ENCODE data around the gene STAB1.

The STAB1 gene

DNA sequence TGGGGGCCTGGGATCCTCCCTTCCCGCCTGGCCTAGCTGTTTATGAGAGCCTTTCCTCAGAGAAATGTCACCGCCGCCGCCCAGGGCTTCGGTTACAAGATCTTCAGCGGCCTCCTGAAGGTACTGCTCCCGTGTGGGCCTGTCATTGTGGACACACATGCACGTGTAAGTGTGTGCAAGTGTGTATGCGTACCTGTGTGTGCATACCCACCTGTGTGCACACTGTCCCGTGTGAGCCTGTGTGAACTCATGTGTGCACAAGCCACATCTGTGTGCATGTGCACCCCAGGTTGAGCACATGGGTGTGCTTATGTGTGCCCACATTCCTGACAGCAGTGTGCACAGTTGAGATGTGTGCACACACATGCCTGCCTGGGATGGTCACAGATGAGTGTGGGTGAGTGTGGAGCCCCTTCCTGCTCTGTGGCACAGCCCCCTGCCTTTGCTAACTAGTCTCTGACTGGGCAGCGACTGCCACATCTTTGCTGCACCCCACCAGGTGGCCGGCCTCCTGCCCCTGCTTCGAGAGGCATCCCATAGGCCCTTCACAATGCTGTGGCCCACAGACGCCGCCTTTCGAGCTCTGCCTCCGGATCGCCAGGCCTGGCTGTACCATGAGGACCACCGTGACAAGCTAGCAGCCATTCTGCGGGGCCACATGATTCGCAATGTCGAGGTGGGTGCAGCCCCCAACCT is 24.5 kb downstream of the STAB1 start:
- TF ChIP-seq, protein P1, sequence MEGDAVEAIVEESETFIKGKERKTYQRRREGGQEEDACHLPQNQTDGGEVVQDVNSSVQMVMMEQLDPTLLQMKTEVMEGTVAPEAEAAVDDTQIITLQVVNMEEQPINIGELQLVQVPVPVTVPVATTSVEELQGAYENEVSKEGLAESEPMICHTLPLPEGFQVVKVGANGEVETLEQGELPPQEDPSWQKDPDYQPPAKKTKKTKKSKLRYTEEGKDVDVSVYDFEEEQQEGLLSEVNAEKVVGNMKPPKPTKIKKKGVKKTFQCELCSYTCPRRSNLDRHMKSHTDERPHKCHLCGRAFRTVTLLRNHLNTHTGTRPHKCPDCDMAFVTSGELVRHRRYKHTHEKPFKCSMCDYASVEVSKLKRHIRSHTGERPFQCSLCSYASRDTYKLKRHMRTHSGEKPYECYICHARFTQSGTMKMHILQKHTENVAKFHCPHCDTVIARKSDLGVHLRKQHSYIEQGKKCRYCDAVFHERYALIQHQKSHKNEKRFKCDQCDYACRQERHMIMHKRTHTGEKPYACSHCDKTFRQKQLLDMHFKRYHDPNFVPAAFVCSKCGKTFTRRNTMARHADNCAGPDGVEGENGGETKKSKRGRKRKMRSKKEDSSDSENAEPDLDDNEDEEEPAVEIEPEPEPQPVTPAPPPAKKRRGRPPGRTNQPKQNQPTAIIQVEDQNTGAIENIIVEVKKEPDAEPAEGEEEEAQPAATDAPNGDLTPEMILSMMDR (IDR thresholded peaks at IDR 0.05; ENCODE audit: extremely low read depth, missing control alignments) = no peak

DNA sequence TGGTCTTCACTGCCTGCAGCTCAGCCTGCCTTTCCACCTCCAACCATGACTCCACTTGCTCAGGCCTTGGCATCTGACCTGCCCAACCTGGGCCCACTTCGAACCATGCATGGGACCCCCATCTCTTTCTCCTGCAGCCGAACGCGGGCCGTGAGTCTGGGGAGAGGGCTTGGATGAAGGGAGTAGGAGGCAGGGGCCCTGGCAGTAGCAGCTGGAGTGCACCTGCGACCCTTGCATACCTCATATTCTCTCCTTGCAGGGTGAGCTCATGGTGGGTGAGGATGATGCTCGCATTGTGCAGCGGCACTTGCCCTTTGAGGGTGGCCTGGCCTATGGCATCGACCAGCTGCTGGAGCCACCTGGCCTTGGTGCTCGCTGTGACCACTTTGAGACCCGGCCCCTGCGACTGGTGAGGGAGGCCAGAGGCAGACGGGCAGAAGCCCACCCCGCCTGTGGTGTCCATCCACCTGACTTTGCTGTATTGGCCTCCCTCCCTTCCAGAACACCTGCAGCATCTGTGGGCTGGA is 25.1 kb downstream of the STAB1 start:
- TF ChIP-seq, protein P1 (IDR thresholded peaks at IDR 0.05; ENCODE audit: extremely low read depth, missing control alignments) = no peak
- no peak for DNase-seq (ENCODE audit: low spot score)

More for the DNA sequence above, 24.5 kb downstream of the STAB1 start:
- DNase-seq (ENCODE audit: low spot score) = no peak

DNA sequence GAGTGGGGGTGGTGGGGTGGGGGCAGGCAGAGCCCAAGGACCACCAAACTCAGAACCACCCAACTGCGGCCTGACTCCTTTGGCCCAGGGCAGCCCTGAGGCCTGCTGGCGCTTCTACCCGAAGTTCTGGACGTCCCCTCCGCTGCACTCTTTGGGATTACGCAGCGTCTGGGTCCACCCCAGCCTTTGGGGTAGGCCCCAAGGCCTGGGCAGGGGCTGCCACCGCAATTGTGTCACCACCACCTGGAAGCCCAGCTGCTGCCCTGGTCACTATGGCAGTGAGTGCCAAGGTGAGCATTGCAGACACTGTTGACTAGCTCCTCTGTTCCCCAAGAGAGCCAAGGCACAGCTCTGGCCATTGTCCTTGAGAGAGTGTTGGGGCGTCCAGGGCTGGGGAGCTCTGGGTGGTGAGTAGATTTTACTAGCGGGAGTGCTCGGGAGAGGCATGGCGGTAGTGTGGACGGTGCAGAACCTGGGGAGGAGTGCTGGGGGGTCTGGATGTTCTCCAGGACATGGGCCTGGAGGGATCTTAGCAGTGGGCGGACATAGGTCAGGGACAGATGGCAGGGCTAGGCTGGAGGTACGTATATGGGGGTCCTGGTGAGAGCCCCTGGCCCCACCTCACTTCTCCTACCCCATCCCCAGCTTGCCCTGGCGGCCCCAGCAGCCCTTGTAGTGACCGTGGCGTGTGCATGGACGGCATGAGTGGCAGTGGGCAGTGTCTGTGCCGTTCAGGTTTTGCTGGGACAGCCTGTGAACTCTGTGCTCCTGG is 25.8 kb downstream of the STAB1 start:
- TF ChIP-seq, protein P1 (IDR thresholded peaks at IDR 0.05; ENCODE audit: extremely low read depth, missing control alignments) = no peak
- DNase-seq (ENCODE audit: low spot score) = no peak

DNA sequence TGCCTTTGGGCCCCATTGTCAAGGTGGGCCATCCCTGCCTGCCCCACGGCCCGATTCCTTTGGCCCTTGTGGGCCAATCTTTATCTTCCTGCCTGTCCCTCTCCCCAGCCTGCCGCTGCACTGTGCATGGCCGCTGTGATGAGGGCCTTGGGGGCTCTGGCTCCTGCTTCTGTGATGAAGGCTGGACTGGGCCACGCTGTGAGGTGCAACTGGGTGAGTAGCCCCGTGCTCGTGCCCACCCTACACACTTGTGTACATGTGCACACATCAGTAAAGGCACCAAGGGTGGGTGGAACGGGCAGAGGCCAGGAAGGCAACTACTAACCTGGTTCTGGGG is 26.3 kb downstream of the STAB1 start:
- TF ChIP-seq, protein P1 (IDR thresholded peaks at IDR 0.05; ENCODE audit: extremely low read depth, missing control alignments) = no peak
- DNase-seq (ENCODE audit: low spot score) = no peak

DNA sequence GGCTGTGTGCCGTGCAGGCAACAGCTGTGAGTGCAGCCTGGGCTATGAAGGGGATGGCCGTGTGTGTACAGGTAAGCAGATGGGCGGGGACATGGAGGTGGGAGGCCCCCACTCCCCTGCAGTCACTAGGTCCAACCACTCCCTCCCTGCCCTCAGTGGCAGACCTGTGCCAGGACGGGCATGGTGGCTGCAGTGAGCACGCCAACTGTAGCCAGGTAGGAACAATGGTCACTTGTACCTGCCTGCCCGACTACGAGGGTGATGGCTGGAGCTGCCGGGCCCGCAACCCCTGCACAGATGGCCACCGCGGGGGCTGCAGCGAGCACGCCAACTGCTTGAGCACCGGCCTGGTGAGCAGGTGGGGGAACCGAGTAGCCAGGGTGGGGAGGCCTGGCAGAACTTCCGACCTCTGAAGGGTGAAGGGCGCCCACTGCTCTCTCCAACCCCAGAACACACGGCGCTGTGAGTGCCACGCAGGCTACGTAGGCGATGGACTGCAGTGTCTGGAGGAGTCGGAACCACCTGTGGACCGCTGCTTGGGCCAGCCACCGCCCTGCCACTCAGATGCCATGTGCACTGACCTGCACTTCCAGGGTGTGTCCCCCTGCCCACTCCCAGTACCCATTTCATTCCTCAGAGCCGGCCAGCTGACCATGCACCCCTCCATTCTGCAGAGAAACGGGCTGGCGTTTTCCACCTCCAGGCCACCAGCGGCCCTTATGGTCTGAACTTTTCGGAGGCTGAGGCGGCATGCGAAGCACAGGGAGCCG is 26.9 kb downstream of the STAB1 start:
- DNase-seq (ENCODE audit: low spot score) = no peak
- TF ChIP-seq, protein P1 (IDR thresholded peaks at IDR 0.05; ENCODE audit: extremely low read depth, missing control alignments) = no peak

DNA sequence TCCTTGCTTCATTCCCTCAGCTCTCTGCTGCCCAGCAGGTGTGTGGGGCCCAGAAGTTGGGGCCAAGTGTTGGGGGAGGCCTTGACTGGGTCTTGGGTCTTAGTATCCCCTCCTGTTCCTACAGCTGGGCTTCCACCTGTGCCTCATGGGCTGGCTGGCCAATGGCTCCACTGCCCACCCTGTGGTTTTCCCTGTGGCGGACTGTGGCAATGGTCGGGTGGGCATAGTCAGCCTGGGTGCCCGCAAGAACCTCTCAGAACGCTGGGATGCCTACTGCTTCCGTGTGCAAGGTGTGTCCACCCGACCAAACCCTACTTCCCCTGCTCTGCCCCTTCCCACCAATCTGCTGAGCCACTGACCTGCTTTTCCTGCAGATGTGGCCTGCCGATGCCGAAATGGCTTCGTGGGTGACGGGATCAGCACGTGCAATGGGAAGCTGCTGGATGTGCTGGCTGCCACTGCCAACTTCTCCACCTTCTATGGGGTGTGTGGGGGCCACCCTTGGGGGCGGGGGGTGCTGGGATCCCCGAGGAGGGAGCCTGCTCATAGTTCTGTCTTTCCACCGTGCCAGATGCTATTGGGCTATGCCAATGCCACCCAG is 27.6 kb downstream of the STAB1 start:
- TF ChIP-seq, protein P1 (IDR thresholded peaks at IDR 0.05; ENCODE audit: extremely low read depth, missing control alignments) = no peak
- DNase-seq (ENCODE audit: low spot score) = no peak

Measured in GM20000 (cell line).